Sigmoid colon (tissue), 7 donors: ENCODE measurements around the gene SENP8. TPM values are rescaled to one million over a fixed set of nuclear protein-coding genes. Genes with fewer than 3 reads are reported as not detected.

Source experiments
- DNase-seq: peaks from one replicate; pipeline ENCODE4 v3.0.0-alpha.2; 2019
- H3K27ac ChIP-seq, 4 donors: fragments of 200-600 bp; sonication (generic); one replicate each; pipeline ENCODE4 v1.5.1; 2016 to 2019; ENCODE audit warnings: mild to moderate bottlenecking in 1 of 4
- H3K27me3 ChIP-seq, 3 donors: fragments of 200-600 bp; sonication (generic); one replicate each; pipeline ENCODE4 v1.5.1; 2019; ENCODE audit warnings: mild to moderate bottlenecking in 1 of 3
- H3K36me3 ChIP-seq, 4 donors: fragments of 200-600 bp; sonication (generic); one replicate each; pipeline ENCODE4 v1.5.1; 2016 to 2019
- H3K4me1 ChIP-seq, 4 donors: fragments of 200-600 bp; sonication (generic); one replicate each; pipeline ENCODE4 v1.5.1; 2017 to 2019
- H3K4me3 ChIP-seq, 4 donors: fragments of 200-600 bp; sonication (generic); one replicate each; pipeline ENCODE4 v1.5.1; 2017 to 2019; ENCODE audit warnings: mild to moderate bottlenecking in 2 of 4, moderate library complexity in 1 of 4
- H3K9me3 ChIP-seq, 4 donors: fragments of 200-600 bp in 3 of 4; sonication (generic) in 3 of 4; one replicate each; pipeline versions ENCODE4 v1.5.1 to v1.6.1; 2013 to 2019
- CTCF ChIP-seq, 4 experiments: fragments of 450-650 bp in 3 of 4; fragments of 200-600 bp in 1 of 4; IDR thresholded peaks; one replicate each; pipeline ENCODE4 v1.5.1; 2016 to 2019; ENCODE audit warnings: antibody characterized with exemption in 4 of 4, mild to moderate bottlenecking in 3 of 4, moderate library complexity in 2 of 4
- EP300 ChIP-seq, 4 donors: sonication (generic); formaldehyde crosslinking; IDR thresholded peaks; one replicate each; pipeline ENCODE4 v1.6.1; 2017; ENCODE audit warnings: antibody characterized with exemption in 4 of 4
- POLR2A ChIP-seq, 2 donors: fragments of 450-650 bp; IDR thresholded peaks; one replicate each; pipeline ENCODE4 v1.6.1; 2016; ENCODE audit warnings: antibody characterized with exemption in 2 of 2, mild to moderate bottlenecking in 2 of 2, moderate library complexity in 2 of 2
- POLR2AphosphoS5 ChIP-seq, 4 donors: sonication (generic); formaldehyde crosslinking; IDR thresholded peaks; one replicate each; pipeline ENCODE4 v1.6.1; 2017; ENCODE audit warnings: antibody characterized with exemption in 4 of 4
- WGBS, 2 donors: extraction: QIAGEN DNeasy Blood & Tissue Kit; methylation state at CpG; one replicate each; pipeline ENCODE4 v1.1.7; 2013; 5-methylcytosine and 5-hydroxymethylcytosine counted together
- intact Hi-C: fragments of 100-400 bp; cut with DNase I; formaldehyde crosslinking; loops from one replicate; pipeline ENCODE4 v1.15.1; 2023
- polyA plus RNA-seq, 3 donors: library from polyadenylated mRNA; stranded (reverse); fragments of 200-250 nt; gene quantifications; one replicate each; pipeline ENCODE4 v1.2.3, GENCODE V29; 2013
- total RNA-seq, 4 donors: library from RNA; depleted of rRNA; stranded (reverse); fragments of >200 nt; gene quantifications; one replicate each; pipeline ENCODE4 v1.1.0, GENCODE V29; 2016
- donor health status: healthy with polysubstance abuse.
- donor health status: Bipolar disorder and iron deficiency.
- donor health status: healthy.

SENP8 gene
- total and polyA plus RNA-seq, 7 donors, result 1.2 to 4.3 (median 1.9) TPM

GRCh38 chr15:72167445-72167844 is 49.2 kb downstream of the SENP8 start:
- intact Hi-C loops, result no loop called here
- 76 to 77% methylated on average over 6 of the region's 6 CpGs for WGBS, 2 donors
- Histone ChIP-seq H3K4me1 (no peaks in the 10 kb centered on the region), H3K9me3 (no peaks in the 10 kb centered on the region), H3K27me3 (no peaks in the 10 kb centered on the region), H3K36me3 (no peaks in the 10 kb centered on the region), H3K4me3 (no peak overlapping the region), H3K27ac (no peak overlapping the region)
- no peak for DNase-seq
- TF ChIP-seq POLR2AphosphoS5 (IDR thresholded peaks at IDR 0.05) (no peak), EP300 (IDR thresholded peaks at IDR 0.05) (no peak), POLR2A (IDR thresholded peaks at IDR 0.05) (no peak), CTCF (IDR thresholded peaks at IDR 0.05) (no peak)

GRCh38 chr15:72168131-72168807 is 50.1 kb downstream of the SENP8 start:
- no peak for DNase-seq
- no peaks in the 10 kb centered on the region for H3K36me3 ChIP-seq

DNA sequence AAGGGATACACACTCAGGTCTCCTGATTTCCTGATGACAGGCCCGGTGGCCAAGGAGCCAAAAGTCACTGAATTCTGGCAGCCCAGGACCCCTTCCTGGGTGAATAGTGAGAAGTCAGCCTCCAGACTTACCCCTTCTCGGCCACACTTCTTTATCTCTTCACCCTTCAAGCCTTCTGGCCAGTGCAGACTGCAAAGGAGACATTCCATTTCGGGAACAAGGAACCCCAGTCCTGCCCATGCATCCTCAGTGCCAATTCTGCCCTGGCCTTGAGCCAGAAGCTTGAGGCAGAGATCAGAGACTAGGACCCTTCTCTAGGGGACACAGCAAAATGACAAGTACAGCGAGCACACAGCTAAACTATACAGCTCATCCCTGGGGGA is 50.6 kb downstream of the SENP8 start:
- H3K36me3 ChIP-seq, result no peaks in the 10 kb centered on the region
- WGBS, 2 donors, result 66 to 75% methylated on average over 4 of the region's 4 CpGs
- intact Hi-C loops, result no loop called here
- no peak overlapping the region for H3K27ac ChIP-seq
- no peaks in the 10 kb centered on the region for H3K9me3 ChIP-seq
- DNase-seq, result no peak
- H3K27me3 ChIP-seq, result no peaks in the 10 kb centered on the region
- no peak for TF ChIP-seq POLR2A (IDR thresholded peaks at IDR 0.05)
- TF ChIP-seq EP300 (IDR thresholded peaks at IDR 0.05), result no peak
- TF ChIP-seq POLR2AphosphoS5 (IDR thresholded peaks at IDR 0.05), result no peak
- TF ChIP-seq CTCF (IDR thresholded peaks at IDR 0.05), result no peak
- no peaks in the 10 kb centered on the region for H3K4me1 ChIP-seq
- H3K4me3 ChIP-seq, result no peak overlapping the region

More at GRCh38 chr15:72168131-72168807, 50.1 kb downstream of the SENP8 start:
- no peaks in the 10 kb centered on the region for H3K27me3 ChIP-seq
- H3K4me3 ChIP-seq, result no peak overlapping the region
- intact Hi-C loops, result no loop called here
- no peaks in the 10 kb centered on the region for H3K9me3 ChIP-seq
- TF ChIP-seq POLR2AphosphoS5 (IDR thresholded peaks at IDR 0.05) (no peak), POLR2A (IDR thresholded peaks at IDR 0.05) (no peak), EP300 (IDR thresholded peaks at IDR 0.05) (no peak), CTCF (IDR thresholded peaks at IDR 0.05) (no peak)
- 31 to 61% methylated on average over 7 of the region's 7 CpGs for WGBS, 2 donors
- H3K27ac ChIP-seq, result no peak overlapping the region
- H3K4me1 ChIP-seq, result no peaks in the 10 kb centered on the region

- WGBS, 2 donors, result 86 to 87% methylated on average over 10 of the region's 10 CpGs
- no peak overlapping the region for H3K27ac ChIP-seq
- no peak overlapping the region for H3K4me3 ChIP-seq
- no peaks in the 10 kb centered on the region for H3K9me3 ChIP-seq
- no peak for DNase-seq
- H3K36me3 ChIP-seq, result no peaks in the 10 kb centered on the region
- intact Hi-C loops, result no loop called here
- TF ChIP-seq POLR2A (IDR thresholded peaks at IDR 0.05) (no peak), CTCF (IDR thresholded peaks at IDR 0.05) (no peak), POLR2AphosphoS5 (IDR thresholded peaks at IDR 0.05) (no peak), EP300 (IDR thresholded peaks at IDR 0.05) (no peak)
- no peaks in the 10 kb centered on the region for H3K27me3 ChIP-seq
- H3K4me1 ChIP-seq, result no peaks in the 10 kb centered on the region
Observed at GRCh38 chr15:72169236-72169920, 51.2 kb downstream of the SENP8 start.
